HepG2 (cell line): ENCODE results near the gene EPM2A. TPM values are rescaled to one million over a fixed set of nuclear protein-coding genes. Genes with fewer than 3 reads are reported as not detected.

Experiments used
- ATAC-seq: fragments of 200-7000 bp; cut with Tn5 transposase; 3 replicates; pipeline ENCODE4 v1.9.1; 2020; ENCODE audit warnings: mild to moderate bottlenecking, moderate library complexity
- BruUV-seq: library from RNA; stranded (reverse); fragments of 400-500 nt; replicated peaks from 2 replicates; lab custom pipeline; 2021; lab: Mats Ljungman, UMichigan
- CTCF ChIA-PET: fragments of 300-600 bp; formaldehyde crosslinking; extraction: SDS; loops from one replicate; lab custom pipeline; 2021; ENCODE audit warnings: low total read pairs, inconsistent platforms, low intra/inter-chr PET ratio; lab: Yijun Ruan, JAX
- POLR2A ChIA-PET: fragments of 350-600 bp; sonication (Branson Sonifier 250); formaldehyde crosslinking; loops from one replicate; lab custom pipeline; 2020; ENCODE audit warnings: antibody characterized with exemption, inconsistent platforms; lab: Yijun Ruan, JAX
- DNase-seq: peaks from one replicate; pipeline ENCODE4 v3.0.0-alpha.2; 2015; ENCODE audit warnings: low spot score
- FAIRE-seq: peaks from 3 replicates; lab custom pipeline; 2011; peaks lifted over from hg19 to GRCh38; lab: Jason Lieb, UNC
- H2AFZ ChIP-seq: one replicate; pipeline ENCODE4 v1.6.1; 2011; ENCODE audit warnings: low read length, inconsistent platforms
- H3K27ac ChIP-seq: fragments of 300-600 bp; 3 replicates; pipeline ENCODE4 v1.8.0; 2011; ENCODE audit warnings: mixed run types, mild to moderate bottlenecking, mixed read lengths, low read length, inconsistent platforms; ENCODE audit not compliant: insufficient read depth; ENCODE audit errors: extremely low read length
- H3K27me3 ChIP-seq, 2 experiments: fragments of 200-600 bp in 1 of 2; 2 replicates in 1 of 2; 3 replicates in 1 of 2; pipeline versions ENCODE4 v1.6.0 to v1.8.0; 2011; ENCODE audit warnings: low read length in 2 of 2, mild to moderate bottlenecking in 2 of 2, moderate library complexity in 2 of 2, inconsistent platforms in 1 of 2; ENCODE audit not compliant: insufficient read depth in 2 of 2, control insufficient read depth in 1 of 2
- H3K36me3 ChIP-seq, 2 experiments: fragments of 200-600 bp in 1 of 2; replicated peaks in 1 of 2; 2 replicates in 1 of 2; 3 replicates in 1 of 2; pipeline versions ENCODE4 v1.5.1 to v1.8.0; 2011; ENCODE audit warnings: low read length in 2 of 2, inconsistent platforms in 1 of 2; ENCODE audit not compliant: insufficient read depth in 2 of 2, control insufficient read depth in 1 of 2
- H3K4me1 ChIP-seq: 2 replicates; pipeline ENCODE4 v1.5.1; 2012; ENCODE audit warnings: low read length, inconsistent platforms; ENCODE audit not compliant: insufficient read depth
- H3K4me2 ChIP-seq: 2 replicates; pipeline ENCODE4 v1.6.0; 2011; ENCODE audit warnings: low read depth, low read length, inconsistent platforms
- H3K4me3 ChIP-seq, 3 experiments: fragments of 200-600 bp in 1 of 3; sonication (generic), shearing (Covaris generic) in 1 of 3; replicated peaks in 1 of 3; 2 replicates each; pipeline ENCODE4 v1.5.1; 2011 to 2016; ENCODE audit warnings: low read length in 3 of 3, inconsistent platforms in 2 of 3, low read depth in 2 of 3, mild to moderate bottlenecking in 2 of 3, control low read depth in 1 of 3, mixed read lengths in 1 of 3; ENCODE audit not compliant: insufficient read depth in 1 of 3
- H3K79me2 ChIP-seq: one replicate; pipeline ENCODE4 v1.6.1; 2011; ENCODE audit warnings: low read length, inconsistent platforms; ENCODE audit not compliant: insufficient read depth
- H3K9ac ChIP-seq: 2 replicates; pipeline ENCODE4 v1.6.0; 2011; ENCODE audit warnings: mild to moderate bottlenecking, low read depth, low read length, inconsistent platforms; ENCODE audit not compliant: insufficient read depth
- H3K9me3 ChIP-seq: 2 replicates; pipeline ENCODE4 v1.5.1; 2012; ENCODE audit warnings: mild to moderate bottlenecking, low read length
- H4K20me1 ChIP-seq: 2 replicates; pipeline ENCODE4 v1.6.0; 2011; ENCODE audit warnings: inconsistent platforms, mild to moderate bottlenecking, low read length, moderate library complexity; ENCODE audit not compliant: insufficient read depth
- CENPT ChIP-seq: sonication (generic); formaldehyde crosslinking; IDR thresholded peaks from 2 replicates; pipeline ENCODE4 v1.8.0; 2022; ENCODE audit warnings: low read depth, mild to moderate bottlenecking, moderate library complexity, missing genetic modification reagents
- HNRNPL ChIP-seq: fragments of 200-400 bp; formaldehyde crosslinking; IDR thresholded peaks from 2 replicates; pipeline ENCODE4 v1.6.1; 2017; ENCODE audit warnings: mild to moderate bottlenecking, low read depth, low read length
- MEIS2 ChIP-seq: sonication (generic); formaldehyde crosslinking; IDR thresholded peaks from 2 replicates; pipeline ENCODE4 v1.9.0; 2021; ENCODE audit warnings: mild to moderate bottlenecking, missing genetic modification reagents
- NR2C2 ChIP-seq: sonication (generic); formaldehyde crosslinking; IDR thresholded peaks from 2 replicates; pipeline ENCODE4 v1.4.0; 2020; ENCODE audit warnings: missing genetic modification reagents, mild to moderate bottlenecking, moderate library complexity, borderline replicate concordance
- PCBP2 ChIP-seq: fragments of 200-400 bp; formaldehyde crosslinking; optimal IDR thresholded peaks from 2 replicates; pipeline ENCODE3; 2018; ENCODE audit warnings: low read length, low read depth; ENCODE audit not compliant: poor library complexity, severe bottlenecking
- SETDB1 ChIP-seq: sonication (generic); formaldehyde crosslinking; IDR thresholded peaks from 2 replicates; pipeline ENCODE4 v1.5.1; 2020; ENCODE audit warnings: missing genetic modification reagents, mild to moderate bottlenecking, borderline replicate concordance
- ZBTB20 ChIP-seq: sonication (generic); formaldehyde crosslinking; IDR thresholded peaks from 2 replicates; pipeline ENCODE4 v1.8.1; 2023; ENCODE audit warnings: missing genetic modification reagents, low read depth, mild to moderate bottlenecking, borderline replicate concordance
- ZBTB7B ChIP-seq: sonication (generic); formaldehyde crosslinking; IDR thresholded peaks from 2 replicates; pipeline ENCODE4 v1.4.0; 2020; ENCODE audit warnings: missing genetic modification reagents
- ZNF10 ChIP-seq: sonication (generic); formaldehyde crosslinking; IDR thresholded peaks from 2 replicates; pipeline ENCODE4 v1.4.0; 2020; ENCODE audit warnings: mild to moderate bottlenecking, low read depth, missing genetic modification reagents, borderline replicate concordance
- ZNF142 ChIP-seq: sonication (generic); formaldehyde crosslinking; IDR thresholded peaks from 2 replicates; pipeline ENCODE4 v1.4.0; 2020; ENCODE audit warnings: missing genetic modification reagents
- ZNF24 ChIP-seq: fragments of 450-650 bp; IDR thresholded peaks from 2 replicates; pipeline ENCODE4 v1.6.1; 2017; ENCODE audit warnings: antibody characterized with exemption, mild to moderate bottlenecking
- ZNF275 ChIP-seq: sonication (generic); formaldehyde crosslinking; IDR thresholded peaks from 2 replicates; pipeline ENCODE4 v1.8.0; 2022; ENCODE audit warnings: missing genetic modification reagents, mild to moderate bottlenecking, inconsistent platforms, borderline replicate concordance
- ZNF570 ChIP-seq: sonication (generic); formaldehyde crosslinking; IDR thresholded peaks from 2 replicates; pipeline ENCODE4 v1.4.0; 2020; ENCODE audit warnings: mild to moderate bottlenecking, missing genetic modification reagents, borderline replicate concordance
- ZNF574 ChIP-seq: sonication (generic); formaldehyde crosslinking; IDR thresholded peaks from 2 replicates; pipeline ENCODE4 v1.4.0; 2020; ENCODE audit warnings: missing genetic modification reagents
- ZNF652 ChIP-seq: IDR thresholded peaks from 2 replicates; pipeline ENCODE4 v1.6.1; 2016; ENCODE audit warnings: low read depth, borderline replicate concordance
- WGBS: methylation state at CpG from one replicate; pipeline ENCODE4 v1.1.6; 2017; ENCODE audit warnings: low lambda C conversion rate; 5-methylcytosine and 5-hydroxymethylcytosine counted together
- in situ Hi-C: cut with HindIII; loops from 2 replicates; pipeline ENCODE4 v1.10.0; 2017; ENCODE audit warnings: low pct_unique_long_range_greater_than_20kb; ENCODE audit not compliant: extremely low pct_ligation_motif_present
- intact Hi-C: fragments of 100-400 bp; cut with micrococcal nuclease; formaldehyde crosslinking; loops from one replicate; pipeline ENCODE4 v1.10.0; 2022; ENCODE audit not compliant: unreplicated experiment
- polyA plus RNA-seq, 8 experiments: library from polyadenylated mRNA; depleted of rRNA in 3 of 8; stranded (reverse) in 7 of 8; unstranded in 1 of 8; fragments of >200 nt; fragmentation: Illumina TruSeq in 4 of 8; extraction: Trizol in 4 of 8; gene quantifications; 2 replicates each; pipeline versions ENCODE4 v1.2.1 to v1.2.3, GENCODE V29; 2011 to 2016; ENCODE audit warnings: low read depth in 4 of 8, missing spikeins in 1 of 8, mixed read lengths in 1 of 8; ENCODE audit not compliant: insufficient read depth in 1 of 8
- total RNA-seq, 5 experiments: library from RNA; depleted of rRNA; stranded (reverse); fragments of >200 nt; fragmentation: Illumina TruSeq; extraction: Trizol; gene quantifications; 2 replicates each; pipeline ENCODE4 v1.2.3, GENCODE V29; 2016; ENCODE audit warnings: low read depth in 1 of 5

The EPM2A gene
- total and polyA plus RNA-seq, 2 of the 13 experiments (the other 11 are each of a cell fraction or from before 2014, with no cell fraction given), result 4.6 to 9.2 TPM

- in situ Hi-C loops, result no loop called here
- Histone ChIP-seq H2AFZ (no peak overlapping the region), H3K4me2 (no peak overlapping the region), H3K27ac (no peak overlapping the region), H3K36me3 (no peaks in the 10 kb centered on the region), H3K9me3 (no peaks in the 10 kb centered on the region), H3K4me1 (peaks cover 6% of the 10 kb centered on the region; the same call in 1 of the 2 replicates), H3K27me3 (no peaks in the 10 kb centered on the region), H3K4me3 (no peak overlapping the region), H4K20me1 (no peaks in the 10 kb centered on the region), H3K9ac (no peak overlapping the region), H3K79me2 (no peaks in the 10 kb centered on the region)
- CTCF ChIA-PET, result no interaction called here
- POLR2A ChIA-PET, result interaction anchor here (1.2 kb wide), 1 partner anchor 13 kb away, joined by 3 read pairs; no protein-coding TSS in a partner anchor
- no TSS peak for BruUV-seq
- intact Hi-C loops, result no loop called here
- no peak for ATAC-seq
- no peak for FAIRE-seq
- no peak for DNase-seq
- WGBS, result 96% methylated on average over 2 of the region's 2 CpGs
- TF ChIP-seq PCBP2 (no peak), ZNF574 (no peak), ZBTB7B (CRISPR knock-in tag) (no peak), ZBTB20 (CRISPR knock-in tag) (no peak), NR2C2 (CRISPR knock-in tag) (no peak), ZNF24 (no peak), HNRNPL (no peak), CENPT (CRISPR knock-in tag) (no peak), ZNF275 (CRISPR knock-in tag) (no peak), MEIS2 (CRISPR knock-in tag) (no peak), ZNF570 (CRISPR knock-in tag) (no peak), ZNF652 (CRISPR knock-in tag) (no peak), ZNF10 (CRISPR knock-in tag) (no peak), ZNF142 (CRISPR knock-in tag) (no peak), SETDB1 (CRISPR knock-in tag) (no peak)
These were observed 13.1 kb downstream of the EPM2A start for GRCh38 chr6:145722190-145722589.
